HG03378 (cell line): ENCODE results near the gene CADM1.

ENCODE experiments used
- ATAC-seq: cut with Tn5 transposase; IDR thresholded peaks from one replicate; pipeline ENCODE4 v1.9.1; 2021; ENCODE audit warnings: mild to moderate bottlenecking, moderate library complexity; ENCODE audit not compliant: unreplicated experiment

The CADM1 gene

GRCh38 chr11:115166820-115167219, 337.4 kb downstream of the CADM1 start:
- no peak for ATAC-seq

- ATAC-seq = no peak
Measured at GRCh38 chr11:115164774-115165173, 339.4 kb downstream of the CADM1 start.

DNA sequence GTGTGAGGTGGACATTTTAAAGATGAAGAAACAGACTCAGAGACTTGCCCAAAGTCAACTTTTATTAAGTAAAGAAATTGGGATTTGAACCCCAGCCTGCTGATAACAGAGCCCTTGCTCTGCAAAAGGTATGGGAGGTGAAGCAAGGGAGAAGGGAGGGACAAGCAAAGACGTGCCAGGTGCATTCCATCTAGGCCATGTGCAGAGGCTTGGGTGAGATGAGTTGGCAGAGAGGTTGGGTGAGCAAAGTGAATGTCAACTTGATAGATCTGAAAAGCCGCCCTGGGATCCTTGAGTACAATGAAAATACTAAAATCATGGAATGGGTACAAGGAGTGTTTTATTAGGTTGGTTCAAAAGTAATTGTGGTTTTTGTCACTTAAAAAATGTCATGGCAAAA, 341.3 kb downstream of the CADM1 start:
- ATAC-seq = no peak

DNA sequence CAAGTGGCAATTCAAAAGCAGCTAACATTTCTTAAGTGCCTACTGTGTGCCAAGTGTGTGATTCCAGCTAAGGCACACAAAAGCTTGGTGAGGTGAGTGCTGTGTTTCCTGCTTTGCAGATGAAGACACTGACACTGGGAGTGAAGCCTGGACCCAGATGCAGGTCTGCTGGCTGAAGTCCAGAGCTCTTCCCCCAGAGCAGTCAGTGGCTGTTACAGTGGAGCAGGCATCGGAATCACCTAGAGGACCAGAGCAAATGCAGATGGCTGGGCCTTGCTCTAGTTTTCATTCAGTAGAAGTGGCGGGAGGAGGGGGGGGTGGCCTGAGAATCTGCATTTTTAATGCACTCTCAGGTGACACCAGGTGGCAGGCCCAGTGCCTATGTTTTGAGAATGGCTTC, 342.3 kb downstream of the CADM1 start:
- no peak for ATAC-seq

GRCh38 chr11:115159207-115159606, 345.0 kb downstream of the CADM1 start:
- ATAC-seq = no peak

DNA sequence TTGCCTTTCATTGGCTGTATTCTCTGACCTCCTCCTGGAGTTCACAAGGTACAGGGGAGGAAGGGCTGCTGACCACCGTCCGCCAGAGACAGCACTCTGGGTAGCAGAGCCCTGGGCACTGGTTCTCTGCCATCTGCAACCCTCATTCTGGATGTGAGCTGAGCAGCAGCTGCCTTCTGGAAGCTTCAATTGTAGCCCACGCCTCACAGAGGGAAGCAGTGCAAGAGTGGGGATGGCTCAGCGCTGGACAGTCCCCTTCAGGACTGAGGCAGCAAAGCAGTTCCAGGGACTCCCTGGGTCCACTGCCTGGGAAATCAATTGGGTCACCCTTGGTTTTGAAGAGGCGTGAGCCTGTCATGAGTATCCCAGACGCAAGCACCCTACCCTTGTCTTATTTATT, 346.2 kb downstream of the CADM1 start:
- ATAC-seq = no peak

- ATAC-seq = no peak
Measured at GRCh38 chr11:115157247-115157646, 347.0 kb downstream of the CADM1 start.

GRCh38 chr11:115155978-115156377, 348.2 kb downstream of the CADM1 start:
- ATAC-seq = no peak

DNA sequence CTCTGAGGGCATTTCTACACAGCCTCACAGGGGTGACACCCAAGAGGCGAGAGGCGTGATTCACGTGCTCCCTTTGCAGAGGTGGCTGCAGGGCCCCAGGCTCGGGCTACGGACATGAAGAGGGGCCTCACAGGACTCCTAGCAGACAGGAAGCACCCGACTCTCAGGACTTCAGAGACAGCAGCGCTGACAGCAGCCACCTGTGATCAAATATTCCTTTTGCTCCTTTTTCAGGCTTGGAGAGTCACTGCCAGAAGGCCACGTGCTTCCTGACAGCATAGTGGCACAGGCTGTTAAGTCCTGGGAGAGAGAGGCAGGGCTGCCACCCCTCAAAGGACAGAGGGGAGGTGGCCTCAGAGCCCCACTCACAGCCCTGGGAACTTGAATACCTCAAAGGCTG, 348.9 kb downstream of the CADM1 start:
- ATAC-seq = no peak

DNA sequence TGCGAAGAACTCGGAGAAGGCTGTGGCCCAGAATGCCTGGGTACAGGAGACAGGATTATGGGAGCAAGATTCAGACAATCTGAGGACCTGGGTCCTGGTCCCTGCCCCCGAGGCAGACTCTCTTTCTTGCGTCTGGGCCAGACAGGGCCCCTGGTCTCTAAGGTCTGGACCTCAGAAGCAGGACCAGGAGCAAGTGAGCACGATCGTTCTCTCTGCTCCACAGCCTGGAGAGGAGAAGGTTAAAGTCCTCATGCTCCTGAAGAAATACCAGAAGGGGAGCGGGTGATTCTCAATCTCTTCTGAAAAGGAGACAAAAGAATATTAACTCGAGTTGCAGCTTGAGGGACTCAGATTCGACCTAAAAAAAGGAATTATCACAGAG, 349.9 kb downstream of the CADM1 start:
- ATAC-seq = no peak

GRCh38 chr11:115153731-115154354, 350.4 kb downstream of the CADM1 start:
- no peak for ATAC-seq

GRCh38 chr11:115153135-115153534, 351.1 kb downstream of the CADM1 start:
- no peak for ATAC-seq

DNA sequence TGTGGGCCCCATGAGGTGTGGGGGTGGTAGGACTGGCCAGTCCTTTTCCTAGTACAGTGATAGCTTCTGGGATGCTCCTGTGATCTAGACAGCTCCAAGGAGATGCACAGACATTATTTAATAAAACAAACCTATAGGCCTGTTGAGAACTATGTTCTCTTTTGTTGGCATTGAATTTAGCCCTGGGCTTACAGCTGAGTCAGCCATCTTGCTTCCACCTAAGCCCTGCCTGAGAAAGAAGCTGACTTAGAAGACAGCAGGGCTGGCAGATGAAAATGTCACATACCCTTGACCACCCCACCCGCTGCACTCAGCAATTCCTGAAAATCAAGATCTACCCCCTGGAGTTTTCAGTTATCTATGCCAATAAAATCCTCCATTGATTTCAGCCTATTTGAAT, 353.2 kb downstream of the CADM1 start:
- ATAC-seq = no peak

DNA sequence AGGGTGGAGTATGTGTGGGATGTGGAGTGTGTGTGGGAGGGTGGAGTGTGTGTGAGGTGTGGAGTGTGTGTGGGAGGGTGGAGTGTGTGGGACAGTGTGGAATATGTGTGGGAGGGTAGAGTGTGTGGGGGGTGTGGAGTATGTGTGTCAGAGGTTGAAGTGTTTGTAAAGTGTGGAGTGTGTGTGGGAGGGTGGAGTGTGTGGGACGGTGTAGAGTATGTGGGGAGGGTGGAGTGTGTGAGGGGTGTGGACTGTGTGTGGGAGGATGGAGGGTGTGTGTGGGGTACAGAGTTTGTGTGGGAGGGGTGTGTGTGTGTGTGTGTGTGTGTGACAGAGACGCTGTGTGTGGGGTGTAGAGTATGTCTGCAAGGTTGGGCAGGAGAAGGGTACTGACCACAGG, 355.5 kb downstream of the CADM1 start:
- ATAC-seq = no peak

- no peak for ATAC-seq
Measured at GRCh38 chr11:115148101-115148500, 356.1 kb downstream of the CADM1 start.

DNA sequence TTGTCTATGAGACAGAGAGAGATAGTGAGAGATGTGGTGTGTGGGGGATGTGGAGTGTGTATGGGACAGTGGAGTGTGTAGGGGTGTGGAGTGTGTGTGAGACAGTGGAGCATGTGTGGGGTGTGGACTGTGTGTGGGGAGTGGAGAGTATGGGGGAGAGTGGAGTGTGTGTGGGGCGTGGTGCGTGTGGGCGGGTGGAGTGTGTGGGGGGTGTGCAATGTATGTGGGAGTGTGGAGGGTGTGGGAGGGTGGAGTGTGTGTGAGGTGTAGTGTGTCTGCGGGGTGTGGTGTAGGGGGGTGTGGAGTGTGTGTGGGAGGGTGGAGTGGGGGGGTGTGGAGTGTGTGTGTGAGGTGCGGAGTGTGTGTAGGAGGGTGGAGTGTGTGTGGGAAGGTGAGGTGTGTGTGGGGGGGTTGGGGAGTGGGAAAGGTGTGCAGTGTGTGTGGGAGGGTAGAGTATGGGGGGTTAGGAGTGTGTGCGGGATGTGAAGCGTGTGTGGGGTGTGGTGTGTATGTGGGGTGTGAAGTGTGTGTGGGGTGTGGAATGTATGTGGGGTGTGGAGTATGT, 356.9 kb downstream of the CADM1 start:
- no peak for ATAC-seq

DNA sequence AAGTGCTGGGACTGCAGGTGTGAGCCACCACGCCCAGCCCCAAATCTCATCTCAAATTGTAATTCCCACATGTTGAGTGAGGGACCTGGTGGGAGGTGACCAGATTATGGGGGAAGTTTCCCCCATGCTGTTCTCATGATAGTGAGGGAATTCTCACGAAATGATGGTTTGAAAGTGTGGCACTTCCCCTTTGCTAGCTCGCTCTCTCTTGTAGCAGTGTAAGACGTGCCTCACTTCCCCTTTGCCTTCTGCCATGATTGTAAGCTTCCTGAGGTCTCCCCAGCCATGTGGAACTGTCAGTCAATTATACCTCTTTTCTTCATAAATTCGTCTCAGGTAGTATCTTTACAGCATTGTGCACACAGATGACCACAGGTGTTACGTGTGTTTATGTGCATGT, 357.8 kb downstream of the CADM1 start:
- no peak for ATAC-seq

- ATAC-seq = no peak
Measured at GRCh38 chr11:115145324-115145723, 358.9 kb downstream of the CADM1 start.

GRCh38 chr11:115144914-115145313, 359.3 kb downstream of the CADM1 start:
- ATAC-seq = no peak

- ATAC-seq = no peak
Measured at GRCh38 chr11:115144014-115144413, 360.2 kb downstream of the CADM1 start.

GRCh38 chr11:115141231-115142114, 362.7 kb downstream of the CADM1 start:
- no peak for ATAC-seq

DNA sequence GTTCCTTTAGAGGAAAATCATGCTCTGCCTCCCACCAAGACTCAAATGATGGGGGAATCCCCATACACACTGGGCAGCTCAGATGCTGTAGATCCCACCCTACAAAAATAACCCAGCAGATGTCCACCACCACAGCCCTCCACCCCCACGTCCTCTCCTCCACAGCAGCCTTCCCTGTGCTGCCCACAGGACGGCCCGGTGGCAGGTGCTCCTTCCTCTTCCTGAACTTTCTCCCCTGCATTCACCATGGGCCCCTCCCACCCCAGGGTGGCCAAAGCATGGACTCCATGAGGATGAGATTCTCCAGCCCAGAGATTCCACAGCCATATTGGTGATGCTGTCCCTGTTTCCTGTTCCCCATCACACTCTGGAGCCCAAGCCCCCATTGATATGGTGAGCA, 368.3 kb downstream of the CADM1 start:
- no peak for ATAC-seq
